Prostate gland (tissue), 2 donors: ENCODE results near the gene BMPER.

ENCODE experiments used
- CTCF ChIP-seq, 4 experiments: fragments of 200-600 bp in 2 of 4; fragments of 450-650 bp in 2 of 4; sonication (generic) in 2 of 4; IDR thresholded peaks; 1 replicate in 3 of 4; 2 replicates in 1 of 4; pipeline ENCODE4 v1.5.1; 2016 to 2019; ENCODE audit warnings: antibody characterized with exemption in 4 of 4, mild to moderate bottlenecking in 2 of 4, moderate library complexity in 2 of 4
- POLR2A ChIP-seq: fragments of 450-650 bp; IDR thresholded peaks from one replicate; pipeline ENCODE4 v1.6.1; 2016; ENCODE audit warnings: antibody characterized with exemption, mild to moderate bottlenecking
- POLR2AphosphoS5 ChIP-seq: sonication (generic); formaldehyde crosslinking; IDR thresholded peaks from one replicate; pipeline ENCODE4 v1.6.1; 2017; ENCODE audit warnings: antibody characterized with exemption

DNA sequence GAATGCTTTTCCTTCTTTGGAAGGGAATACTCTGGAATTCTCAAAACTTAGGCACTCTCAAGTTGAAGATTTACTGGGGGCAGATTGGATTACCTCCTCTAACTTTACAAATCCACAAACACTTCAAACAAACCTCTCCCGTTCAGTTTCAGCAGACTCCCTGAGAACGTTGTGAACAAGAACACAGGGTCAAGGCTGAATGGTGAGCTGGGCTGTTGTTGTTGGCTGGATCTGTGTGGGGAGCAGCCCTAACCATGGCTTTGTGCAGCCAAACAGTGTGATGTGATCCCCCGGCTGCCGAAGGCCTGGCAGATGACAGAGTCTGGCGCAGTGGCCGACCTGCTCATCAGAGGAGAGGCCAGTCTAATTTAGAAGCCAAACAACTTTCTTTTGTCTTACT, 93.1 kb downstream of the BMPER start:
- no peak for TF ChIP-seq CTCF (IDR thresholded peaks at IDR 0.05)
- TF ChIP-seq POLR2A, result no peak
- peak; percentile 33 for TF ChIP-seq POLR2AphosphoS5
